Measurements from ENCODE around the gene RASL12. TPM values are rescaled to one million over a fixed set of nuclear protein-coding genes. Genes with fewer than 3 reads are reported as not detected.
"Not testable (repeated sequence)": the region's sequence is repeated elsewhere in the genome, so short reads cannot be mapped to it uniquely, and the experiment has no call there.

The RASL12 gene
- polyA plus RNA-seq, 1 experiment, result 11.4 TPM

DNA sequence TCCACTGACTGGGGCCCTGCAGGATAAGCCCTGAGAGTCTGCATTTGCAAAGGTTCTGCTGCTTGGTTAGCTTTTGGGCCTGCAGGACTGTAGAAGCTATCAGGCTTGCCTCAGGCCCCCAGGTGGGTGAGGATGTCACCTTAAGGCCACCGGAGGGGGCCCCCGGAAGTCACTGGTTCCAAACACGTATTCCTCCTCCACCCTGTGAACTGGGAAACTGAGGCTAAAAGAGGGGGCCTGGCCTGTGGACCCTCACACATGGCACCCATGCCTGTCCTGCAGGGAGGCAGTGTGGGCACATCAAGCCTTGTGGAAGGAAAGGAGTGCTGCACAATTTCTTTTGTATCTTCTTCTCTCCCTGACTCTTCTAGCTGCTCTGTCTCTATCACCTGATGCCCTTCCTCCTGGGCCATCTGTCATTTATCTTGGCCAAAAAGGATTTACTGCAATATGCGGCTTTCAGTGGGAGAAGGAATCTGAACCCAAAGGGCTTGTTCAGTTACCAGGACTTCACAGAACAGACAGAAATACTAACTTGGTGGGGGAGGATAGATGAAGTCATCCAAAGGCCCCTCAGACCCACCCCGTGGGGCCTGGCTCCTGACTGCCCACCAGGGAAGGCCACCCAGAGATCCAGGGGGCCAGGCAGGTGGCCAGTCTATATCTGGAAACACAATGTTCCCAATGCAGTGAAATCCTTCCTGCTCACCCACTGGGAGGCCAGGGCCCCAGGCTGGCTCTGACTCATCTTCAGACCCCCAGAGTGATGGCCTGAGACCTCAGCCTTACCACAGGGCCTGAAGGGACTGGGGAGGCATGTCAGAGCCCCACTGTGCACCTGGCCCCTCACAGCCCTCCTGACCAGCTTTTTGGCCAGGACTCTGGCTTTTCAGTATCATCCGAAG is 28.9 kb upstream of the RASL12 start:
- TF ChIP-seq, protein P1, sequence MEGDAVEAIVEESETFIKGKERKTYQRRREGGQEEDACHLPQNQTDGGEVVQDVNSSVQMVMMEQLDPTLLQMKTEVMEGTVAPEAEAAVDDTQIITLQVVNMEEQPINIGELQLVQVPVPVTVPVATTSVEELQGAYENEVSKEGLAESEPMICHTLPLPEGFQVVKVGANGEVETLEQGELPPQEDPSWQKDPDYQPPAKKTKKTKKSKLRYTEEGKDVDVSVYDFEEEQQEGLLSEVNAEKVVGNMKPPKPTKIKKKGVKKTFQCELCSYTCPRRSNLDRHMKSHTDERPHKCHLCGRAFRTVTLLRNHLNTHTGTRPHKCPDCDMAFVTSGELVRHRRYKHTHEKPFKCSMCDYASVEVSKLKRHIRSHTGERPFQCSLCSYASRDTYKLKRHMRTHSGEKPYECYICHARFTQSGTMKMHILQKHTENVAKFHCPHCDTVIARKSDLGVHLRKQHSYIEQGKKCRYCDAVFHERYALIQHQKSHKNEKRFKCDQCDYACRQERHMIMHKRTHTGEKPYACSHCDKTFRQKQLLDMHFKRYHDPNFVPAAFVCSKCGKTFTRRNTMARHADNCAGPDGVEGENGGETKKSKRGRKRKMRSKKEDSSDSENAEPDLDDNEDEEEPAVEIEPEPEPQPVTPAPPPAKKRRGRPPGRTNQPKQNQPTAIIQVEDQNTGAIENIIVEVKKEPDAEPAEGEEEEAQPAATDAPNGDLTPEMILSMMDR (IDR thresholded peaks at IDR 0.05; ENCODE audit: low read depth, low read length), result no peak
- no peak for DNase-seq (ENCODE audit: low read depth, low spot score)
- H3K4me3 ChIP-seq (ENCODE audit: low read depth, low read length), result no peak overlapping the region
- H3K9me3 ChIP-seq (ENCODE audit: control insufficient read depth, insufficient read depth, low read length), result no peaks in the 10 kb centered on the region
- H3K27me3 ChIP-seq (ENCODE audit: control insufficient read depth, insufficient read depth, low read length), result no peaks in the 10 kb centered on the region
- no peak overlapping the region for H3K27ac ChIP-seq (ENCODE audit: low read depth, low read length)
- CTCF ChIA-PET, result interaction anchor here (1.6 kb wide), 2 partner anchors 42 to 63 kb away, joined by 5 to 10 read pairs; no protein-coding TSS in a partner anchor
- POLR2A ChIA-PET, result no interaction called here

DNA sequence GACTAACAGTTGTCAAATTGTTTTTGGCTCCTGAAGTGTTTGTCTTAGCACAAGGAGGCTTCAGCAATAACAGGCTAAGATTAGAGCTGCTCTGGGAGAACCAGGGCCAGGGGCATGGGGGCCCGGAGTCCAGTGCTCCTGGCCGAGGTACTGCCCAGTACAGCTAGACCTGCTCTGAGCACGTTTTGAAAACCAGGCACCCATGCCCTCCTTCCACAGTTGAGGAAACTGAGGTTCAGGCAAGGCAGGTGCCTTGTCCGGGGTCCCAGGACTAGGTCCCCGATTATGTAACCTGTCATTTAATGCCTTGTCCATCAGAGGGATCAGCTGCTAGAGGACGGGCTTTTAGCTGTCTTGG is 27.9 kb upstream of the RASL12 start:
- Histone ChIP-seq H3K4me3 (ENCODE audit: low read depth, low read length) (no peak overlapping the region), H3K27me3 (ENCODE audit: control insufficient read depth, insufficient read depth, low read length) (no peaks in the 10 kb centered on the region), H3K27ac (ENCODE audit: low read depth, low read length) (no peak overlapping the region), H3K9me3 (ENCODE audit: control insufficient read depth, insufficient read depth, low read length) (no peaks in the 10 kb centered on the region)
- TF ChIP-seq, protein P1 (IDR thresholded peaks at IDR 0.05; ENCODE audit: low read depth, low read length), result no peak
- CTCF ChIA-PET, result interaction anchor here (0.6 to 1.6 kb wide), 4 partner anchors 9 to 62 kb away, joined by 3 to 10 read pairs (median 4); no protein-coding TSS in a partner anchor
- POLR2A ChIA-PET, result no interaction called here
- DNase-seq (ENCODE audit: low read depth, low spot score), result no peak

DNA sequence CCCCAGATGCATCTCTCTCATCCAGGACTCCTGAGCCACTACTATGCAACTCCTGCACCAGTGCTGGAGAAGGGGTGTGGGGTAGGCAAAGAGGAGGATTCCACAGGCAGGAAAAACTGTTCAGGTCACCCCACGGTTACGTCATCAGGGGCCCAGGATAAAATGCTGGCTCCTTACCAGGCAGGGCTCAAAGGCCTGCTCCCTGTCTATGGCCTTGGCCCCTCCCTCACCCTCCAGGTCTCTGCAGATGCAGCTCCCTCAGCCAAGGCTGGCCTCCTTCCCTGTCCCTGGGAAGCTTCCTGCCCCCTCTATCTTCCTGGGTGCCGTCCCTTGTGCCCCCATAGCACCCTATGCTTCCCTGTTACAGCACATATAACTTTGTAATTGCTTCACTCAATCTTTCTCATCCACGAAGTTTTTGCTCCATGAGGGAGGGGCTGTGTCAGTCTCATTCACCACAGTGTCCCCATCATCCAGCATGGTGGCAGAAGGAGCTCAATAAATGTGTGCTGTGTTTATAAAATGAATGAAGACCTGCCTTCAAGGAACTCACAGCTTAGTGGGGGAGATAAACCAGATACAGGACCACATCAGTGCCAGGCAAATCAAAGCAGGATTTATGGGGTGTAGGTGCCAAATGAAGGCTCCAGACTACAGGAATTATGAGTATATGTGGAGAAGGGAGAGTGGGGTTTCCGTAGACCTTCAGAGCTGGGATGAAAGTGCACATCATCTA is 27.4 kb upstream of the RASL12 start:
- TF ChIP-seq, protein P1 (IDR thresholded peaks at IDR 0.05; ENCODE audit: low read depth, low read length), result no peak
- ChIA-PET POLR2A (no interaction called here), CTCF (interaction anchor here (0.6 to 1.6 kb wide), 4 partner anchors 9 to 61 kb away, joined by 3 to 10 read pairs (median 4); no protein-coding TSS in a partner anchor)
- no peaks in the 10 kb centered on the region for H3K27me3 ChIP-seq (ENCODE audit: control insufficient read depth, insufficient read depth, low read length)
- no peak for DNase-seq (ENCODE audit: low read depth, low spot score)
- no peaks in the 10 kb centered on the region for H3K9me3 ChIP-seq (ENCODE audit: control insufficient read depth, insufficient read depth, low read length)
- no peak overlapping the region for H3K27ac ChIP-seq (ENCODE audit: low read depth, low read length)
- no peak overlapping the region for H3K4me3 ChIP-seq (ENCODE audit: low read depth, low read length)

DNA sequence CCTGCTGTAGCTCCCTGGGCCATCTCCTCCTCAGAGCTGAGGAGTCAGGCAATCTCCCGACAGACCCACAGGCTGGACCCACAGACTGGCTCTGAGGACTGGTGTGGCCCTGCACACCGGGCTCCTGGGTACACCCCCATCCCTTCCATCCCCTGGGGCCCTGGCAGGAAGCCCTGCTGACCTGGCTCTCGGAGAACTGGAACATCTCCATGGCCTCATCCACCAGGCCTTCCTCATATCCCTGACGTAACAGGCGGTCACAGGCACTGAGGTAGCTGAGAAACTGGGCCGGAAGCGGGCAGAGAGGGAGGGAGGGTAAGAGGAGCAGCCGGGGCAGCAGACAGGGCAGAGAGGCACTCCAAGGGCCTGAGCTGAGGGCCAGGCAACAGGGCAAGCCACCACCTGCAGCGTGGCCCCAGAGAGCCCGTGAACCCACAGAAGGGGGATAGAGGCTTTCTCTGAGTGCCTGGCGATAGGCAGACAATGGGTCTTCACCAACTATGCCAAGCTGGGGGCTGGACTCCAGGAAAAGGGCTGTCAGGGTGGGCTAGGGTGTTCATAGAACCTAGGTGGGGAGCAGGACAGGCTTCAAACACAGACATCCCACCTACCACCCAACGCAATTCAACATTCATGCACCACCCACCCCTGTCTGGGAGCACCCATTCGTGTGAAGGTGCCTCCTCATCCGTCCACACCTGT is 26.7 kb upstream of the RASL12 start:
- no peak overlapping the region for H3K27ac ChIP-seq (ENCODE audit: low read depth, low read length)

DNA sequence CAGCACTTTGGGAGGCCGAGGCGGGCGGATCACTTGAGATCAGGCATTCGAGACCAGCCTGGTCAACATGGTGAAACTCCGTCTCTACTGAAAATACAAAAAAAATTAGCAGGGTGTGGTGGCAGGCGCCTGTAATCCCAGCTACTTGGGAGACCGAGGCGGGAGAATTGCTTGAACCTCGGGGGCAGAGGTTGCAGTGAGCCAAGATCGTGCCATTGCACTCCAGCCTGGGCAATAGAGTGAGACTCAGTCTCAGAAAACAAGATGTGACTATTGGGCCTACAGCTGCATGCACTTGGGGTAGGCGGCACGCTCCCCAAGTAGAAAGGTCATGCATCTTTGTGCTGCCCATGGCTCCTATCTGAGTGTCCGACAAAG is 26.0 kb upstream of the RASL12 start:
- DNase-seq (ENCODE audit: low read depth, low spot score); H3K27me3 ChIP-seq (ENCODE audit: control insufficient read depth, insufficient read depth, low read length); H3K27ac ChIP-seq (ENCODE audit: low read depth, low read length); H3K9me3 ChIP-seq (ENCODE audit: control insufficient read depth, insufficient read depth, low read length); H3K4me3 ChIP-seq (ENCODE audit: low read depth, low read length): not testable (repeated sequence)
- ChIA-PET CTCF (interaction anchor here (1.4 kb wide), 1 partner anchor 60 kb away, joined by 6 read pairs; no protein-coding TSS in a partner anchor), POLR2A (interaction anchor here (0.6 kb wide), 1 partner anchor 25 kb away, joined by 3 read pairs; no protein-coding TSS in a partner anchor)

More for the DNA sequence above, 26.7 kb upstream of the RASL12 start:
- POLR2A ChIA-PET, result interaction anchor here (0.6 kb wide), 2 partner anchors 25 to 46 kb away, joined by 3 to 8 read pairs; no protein-coding TSS in a partner anchor
- no peak for DNase-seq (ENCODE audit: low read depth, low spot score)
- H3K9me3 ChIP-seq (ENCODE audit: control insufficient read depth, insufficient read depth, low read length), result no peaks in the 10 kb centered on the region
- no peak overlapping the region for H3K4me3 ChIP-seq (ENCODE audit: low read depth, low read length)
- no peaks in the 10 kb centered on the region for H3K27me3 ChIP-seq (ENCODE audit: control insufficient read depth, insufficient read depth, low read length)
- CTCF ChIA-PET, result interaction anchor here (1.2 to 1.4 kb wide), 2 partner anchors 8 to 60 kb away, joined by 3 to 6 read pairs; no protein-coding TSS in a partner anchor
- TF ChIP-seq, protein P1 (IDR thresholded peaks at IDR 0.05; ENCODE audit: low read depth, low read length), result no peak
